GM12878 (cell line): ENCODE data around the gene CCDC57. TPM values are rescaled to one million over a fixed set of nuclear protein-coding genes. Genes with fewer than 3 reads are reported as not detected.

Source experiments
- ATAC-seq: fragments of 200-7000 bp; cut with Tn5 transposase; 3 replicates; pipeline ENCODE4 v1.9.1; 2020; ENCODE audit warnings: mild to moderate bottlenecking, moderate library complexity
- BruUV-seq: library from RNA; stranded (reverse); fragments of 400-500 nt; replicated peaks from 2 replicates; lab custom pipeline; 2021; lab: Mats Ljungman, UMichigan
- CTCF ChIA-PET: fragments of 300-600 bp; sonication (Branson Sonifier 250); formaldehyde crosslinking; extraction: SDS; loops from one replicate; lab custom pipeline; 2021; ENCODE audit warnings: inconsistent platforms; lab: Yijun Ruan, JAX
- POLR2A ChIA-PET: fragments of 350-600 bp; formaldehyde crosslinking; extraction: SDS; loops from one replicate; lab custom pipeline; 2021; ENCODE audit warnings: inconsistent platforms; lab: Charles Lee
- RAD21 ChIA-PET: fragments of 300-600 bp; sonication (Branson Sonifier 250); formaldehyde crosslinking; loops from one replicate; lab custom pipeline; 2023; ENCODE audit warnings: antibody characterized with exemption; ENCODE audit not compliant: unreplicated experiment; lab: Charles Lee
- SMC1A ChIA-PET: fragments of 300-600 bp; sonication (Branson Sonifier 250); formaldehyde crosslinking; loops from one replicate; lab custom pipeline; 2023; ENCODE audit not compliant: unreplicated experiment, uncharacterized antibody; lab: Charles Lee
- DNase-seq: peaks from one replicate; pipeline ENCODE4 v3.0.0-alpha.2; 2011; ENCODE audit warnings: low read depth, low spot score
- FAIRE-seq: peaks from 3 replicates; lab custom pipeline; 2011; peaks lifted over from hg19 to GRCh38; lab: Jason Lieb, UNC
- H2AFZ ChIP-seq: 2 replicates; pipeline ENCODE4 v1.6.0; 2011; ENCODE audit warnings: low read depth, low read length, control low read depth; ENCODE audit not compliant: control insufficient read depth
- H3K27ac ChIP-seq: 2 replicates; pipeline ENCODE4 v1.5.1; 2011; ENCODE audit warnings: control low read depth; ENCODE audit not compliant: control insufficient read depth, insufficient read depth
- H3K27me3 ChIP-seq, 2 experiments: replicated peaks in 1 of 2; 2 replicates each; pipeline versions ENCODE4 v1.6.0 to v1.6.1; 2011; ENCODE audit warnings: low read length in 1 of 2; ENCODE audit not compliant: control insufficient read depth in 2 of 2, insufficient read depth in 2 of 2
- H3K36me3 ChIP-seq, 2 experiments: 2 replicates each; pipeline ENCODE4 v1.5.1; 2011; ENCODE audit warnings: low read length in 1 of 2; ENCODE audit not compliant: control insufficient read depth in 2 of 2, insufficient read depth in 2 of 2
- H3K4me1 ChIP-seq: 2 replicates; pipeline ENCODE4 v1.6.1; 2011; ENCODE audit warnings: mild to moderate bottlenecking, low read length, moderate library complexity, mixed read lengths; ENCODE audit not compliant: control insufficient read depth, insufficient read depth
- H3K4me2 ChIP-seq: 2 replicates; pipeline ENCODE4 v1.6.0; 2011; ENCODE audit warnings: control low read depth; ENCODE audit not compliant: control insufficient read depth, insufficient read depth
- H3K4me3 ChIP-seq: fragments of 200-600 bp; sonication (generic); 2 replicates; pipeline ENCODE4 v1.5.1; 2016
- H3K79me2 ChIP-seq: 2 replicates; pipeline ENCODE4 v1.6.0; 2011; ENCODE audit warnings: low read length; ENCODE audit not compliant: control insufficient read depth, insufficient read depth
- H3K9ac ChIP-seq: 2 replicates; pipeline ENCODE4 v1.8.0; 2011; ENCODE audit warnings: low read length, control low read depth, mixed read lengths; ENCODE audit not compliant: control insufficient read depth, insufficient read depth
- H3K9me3 ChIP-seq: replicated peaks from 3 replicates; pipeline ENCODE4 v1.5.1; 2011; ENCODE audit warnings: mild to moderate bottlenecking, low read length; ENCODE audit not compliant: control insufficient read depth, insufficient read depth
- H4K20me1 ChIP-seq: 2 replicates; pipeline ENCODE4 v1.6.0; 2011; ENCODE audit not compliant: control insufficient read depth, insufficient read depth
- CBFB ChIP-seq: IDR thresholded peaks from 2 replicates; pipeline ENCODE4 v1.6.1; 2016; ENCODE audit warnings: antibody characterized with exemption, low read depth
- HDAC2 ChIP-seq: fragments of 200-600 bp; sonication (generic); IDR thresholded peaks from 2 replicates; pipeline ENCODE4 v1.6.1; 2017
- JUND ChIP-seq: IDR thresholded peaks from 2 replicates; pipeline ENCODE4 v1.6.1; 2012; ENCODE audit warnings: low read depth, mild to moderate bottlenecking, low read length, improper control_type of control experiment, moderate library complexity
- NR2F1 ChIP-seq: fragments of 450-650 bp; conservative IDR thresholded peaks from 2 replicates; pipeline ENCODE4 v1.6.1; 2017; ENCODE audit warnings: mild to moderate bottlenecking
- RAD21 ChIP-seq: IDR thresholded peaks from 2 replicates; pipeline ENCODE4 v1.6.1; 2011; ENCODE audit warnings: mild to moderate bottlenecking, low read depth, low read length, moderate library complexity; ENCODE audit not compliant: insufficient read depth
- SMAD5 ChIP-seq: IDR thresholded peaks from 2 replicates; pipeline ENCODE4 v1.6.1; 2016; ENCODE audit warnings: antibody characterized with exemption, low read depth
- ZNF217 ChIP-seq: fragments of 450-650 bp; IDR thresholded peaks from 2 replicates; pipeline ENCODE4 v1.6.1; 2017; ENCODE audit warnings: antibody characterized with exemption, mild to moderate bottlenecking
- ZNF24 ChIP-seq: fragments of 450-650 bp; IDR thresholded peaks from 2 replicates; pipeline ENCODE4 v1.6.1; 2017; ENCODE audit warnings: antibody characterized with exemption, mild to moderate bottlenecking
- WGBS: methylation state at CpG from one replicate; pipeline ENCODE4 v1.1.6; 2016; ENCODE audit warnings: low lambda C conversion rate; ENCODE audit not compliant: insufficient replicate concordance, insufficient coverage; ENCODE audit errors: missing lambda C conversion rate; 5-methylcytosine and 5-hydroxymethylcytosine counted together
- in situ Hi-C: fragments of 300-500 bp; cut with MboI; formaldehyde crosslinking; loops from 9 replicates; pipeline ENCODE4 v1.14.3; 2018; ENCODE audit warnings: mixed read lengths
- intact Hi-C: fragments of 100-400 bp; cut with micrococcal nuclease; formaldehyde crosslinking; loops from one replicate; pipeline ENCODE4 v1.14.2; 2022; ENCODE audit not compliant: unreplicated experiment
- polyA plus RNA-seq, 11 experiments: library from polyadenylated mRNA; depleted of rRNA in 4 of 11; unstranded in 6 of 11; stranded (reverse) in 5 of 11; fragments of >200 nt; fragmentation: Nextera tagmentation in 4 of 11; fragmentation: Illumina TruSeq in 1 of 11; extraction: Ambion mirVana in 4 of 11; extraction: Trizol in 1 of 11; gene quantifications; 1 replicate in 1 of 11; 2 replicates in 10 of 11; pipeline versions ENCODE4 v1.2.1 to v1.2.3, GENCODE V29; 2011 to 2016; ENCODE audit warnings: inconsistent platforms in 2 of 11, missing spikeins in 2 of 11, low read depth in 1 of 11
- total RNA-seq, 4 experiments: library from RNA; depleted of rRNA in 3 of 4; stranded (reverse); fragments of >200 nt in 3 of 4; fragmentation: Illumina TruSeq in 1 of 4; extraction: Trizol in 1 of 4; gene quantifications; 2 replicates each; pipeline versions ENCODE4 v1.2.1 to v1.2.3, GENCODE V29; 2013 to 2021
- TF ChIP-seq, protein P1 (sequence below): fragments of 450-650 bp; conservative IDR thresholded peaks from 2 replicates; pipeline ENCODE4 v1.6.1; 2017; ENCODE audit warnings: mild to moderate bottlenecking, moderate library complexity
- TF ChIP-seq, protein P2 (sequence below): IDR thresholded peaks from 2 replicates; pipeline ENCODE4 v1.6.1; 2012; ENCODE audit warnings: low read depth, low read length, improper control_type of control experiment
- TF ChIP-seq, protein P3 (sequence below): fragments of 450-650 bp; formaldehyde crosslinking; IDR thresholded peaks from 2 replicates; pipeline ENCODE4 v1.4.0; 2020; ENCODE audit warnings: mild to moderate bottlenecking, moderate library complexity

Gene CCDC57
- total and polyA plus RNA-seq, 10 of the 15 experiments (the other 5 are each of a cell fraction or from before 2014, with no cell fraction given) = 5.4 to 123 (median 45.8) TPM

DNA sequence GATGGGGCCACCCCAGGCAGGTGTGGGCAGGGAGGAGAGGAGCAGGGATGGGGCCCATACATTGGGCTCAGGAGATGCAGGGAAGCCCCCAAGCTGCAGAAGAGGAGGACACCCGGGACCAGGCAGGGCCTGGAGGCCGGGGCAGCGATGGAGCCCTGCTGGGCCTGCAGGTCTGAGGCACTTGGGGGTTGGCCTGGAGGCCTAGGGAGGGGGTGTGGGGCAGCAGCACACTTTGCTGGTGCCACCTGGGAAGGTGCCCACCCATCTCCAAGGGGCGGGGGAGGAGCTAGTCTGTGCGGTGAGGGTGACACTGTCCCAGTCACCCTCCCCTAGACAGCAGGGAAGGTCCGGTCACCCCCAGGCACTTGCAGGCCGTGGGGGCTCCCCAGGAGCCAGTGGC lies 6.4 kb upstream of the CCDC57 start:
- no peak for ATAC-seq
- no peak overlapping the region for H3K4me3 ChIP-seq
- H3K9ac ChIP-seq = no peak overlapping the region
- in situ Hi-C loops = no loop called here
- no peak overlapping the region for H3K4me2 ChIP-seq
- ChIA-PET SMC1A (no interaction called here), CTCF (interaction anchor here (1.7 kb wide), 1 partner anchor 13 kb away, joined by 4 read pairs; no protein-coding TSS in a partner anchor), POLR2A (no interaction called here), RAD21 (no interaction called here)
- H3K4me1 ChIP-seq = peaks cover 19% of the 10 kb centered on the region
- WGBS = 66% methylated on average over 7 of the region's 7 CpGs
- H3K9me3 ChIP-seq = no peaks in the 10 kb centered on the region; the same call in 2 of the 3 replicates
- no peaks in the 10 kb centered on the region for H4K20me1 ChIP-seq
- no peak for FAIRE-seq
- intact Hi-C loops = no loop called here
- no peaks in the 10 kb centered on the region for H3K36me3 ChIP-seq
- H3K27ac ChIP-seq = no peak overlapping the region
- DNase-seq = no peak
- no peaks in the 10 kb centered on the region; a peak in 1 of 4 replicates for H3K27me3 ChIP-seq
- no peaks in the 10 kb centered on the region for H3K79me2 ChIP-seq
- no peak for TF ChIP-seq JUND
- TF ChIP-seq, protein P1, sequence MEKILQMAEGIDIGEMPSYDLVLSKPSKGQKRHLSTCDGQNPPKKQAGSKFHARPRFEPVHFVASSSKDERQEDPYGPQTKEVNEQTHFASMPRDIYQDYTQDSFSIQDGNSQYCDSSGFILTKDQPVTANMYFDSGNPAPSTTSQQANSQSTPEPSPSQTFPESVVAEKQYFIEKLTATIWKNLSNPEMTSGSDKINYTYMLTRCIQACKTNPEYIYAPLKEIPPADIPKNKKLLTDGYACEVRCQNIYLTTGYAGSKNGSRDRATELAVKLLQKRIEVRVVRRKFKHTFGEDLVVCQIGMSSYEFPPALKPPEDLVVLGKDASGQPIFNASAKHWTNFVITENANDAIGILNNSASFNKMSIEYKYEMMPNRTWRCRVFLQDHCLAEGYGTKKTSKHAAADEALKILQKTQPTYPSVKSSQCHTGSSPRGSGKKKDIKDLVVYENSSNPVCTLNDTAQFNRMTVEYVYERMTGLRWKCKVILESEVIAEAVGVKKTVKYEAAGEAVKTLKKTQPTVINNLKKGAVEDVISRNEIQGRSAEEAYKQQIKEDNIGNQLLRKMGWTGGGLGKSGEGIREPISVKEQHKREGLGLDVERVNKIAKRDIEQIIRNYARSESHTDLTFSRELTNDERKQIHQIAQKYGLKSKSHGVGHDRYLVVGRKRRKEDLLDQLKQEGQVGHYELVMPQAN = no peak
- TF ChIP-seq ZNF217 = no peak
- no peak for TF ChIP-seq RAD21
- no peak for TF ChIP-seq ZNF24
- TF ChIP-seq, protein P2, sequence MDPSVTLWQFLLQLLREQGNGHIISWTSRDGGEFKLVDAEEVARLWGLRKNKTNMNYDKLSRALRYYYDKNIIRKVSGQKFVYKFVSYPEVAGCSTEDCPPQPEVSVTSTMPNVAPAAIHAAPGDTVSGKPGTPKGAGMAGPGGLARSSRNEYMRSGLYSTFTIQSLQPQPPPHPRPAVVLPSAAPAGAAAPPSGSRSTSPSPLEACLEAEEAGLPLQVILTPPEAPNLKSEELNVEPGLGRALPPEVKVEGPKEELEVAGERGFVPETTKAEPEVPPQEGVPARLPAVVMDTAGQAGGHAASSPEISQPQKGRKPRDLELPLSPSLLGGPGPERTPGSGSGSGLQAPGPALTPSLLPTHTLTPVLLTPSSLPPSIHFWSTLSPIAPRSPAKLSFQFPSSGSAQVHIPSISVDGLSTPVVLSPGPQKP = no peak
- no peak for TF ChIP-seq CBFB
- TF ChIP-seq SMAD5 = no peak
- TF ChIP-seq NR2F1 = no peak
- TF ChIP-seq, protein P3, sequence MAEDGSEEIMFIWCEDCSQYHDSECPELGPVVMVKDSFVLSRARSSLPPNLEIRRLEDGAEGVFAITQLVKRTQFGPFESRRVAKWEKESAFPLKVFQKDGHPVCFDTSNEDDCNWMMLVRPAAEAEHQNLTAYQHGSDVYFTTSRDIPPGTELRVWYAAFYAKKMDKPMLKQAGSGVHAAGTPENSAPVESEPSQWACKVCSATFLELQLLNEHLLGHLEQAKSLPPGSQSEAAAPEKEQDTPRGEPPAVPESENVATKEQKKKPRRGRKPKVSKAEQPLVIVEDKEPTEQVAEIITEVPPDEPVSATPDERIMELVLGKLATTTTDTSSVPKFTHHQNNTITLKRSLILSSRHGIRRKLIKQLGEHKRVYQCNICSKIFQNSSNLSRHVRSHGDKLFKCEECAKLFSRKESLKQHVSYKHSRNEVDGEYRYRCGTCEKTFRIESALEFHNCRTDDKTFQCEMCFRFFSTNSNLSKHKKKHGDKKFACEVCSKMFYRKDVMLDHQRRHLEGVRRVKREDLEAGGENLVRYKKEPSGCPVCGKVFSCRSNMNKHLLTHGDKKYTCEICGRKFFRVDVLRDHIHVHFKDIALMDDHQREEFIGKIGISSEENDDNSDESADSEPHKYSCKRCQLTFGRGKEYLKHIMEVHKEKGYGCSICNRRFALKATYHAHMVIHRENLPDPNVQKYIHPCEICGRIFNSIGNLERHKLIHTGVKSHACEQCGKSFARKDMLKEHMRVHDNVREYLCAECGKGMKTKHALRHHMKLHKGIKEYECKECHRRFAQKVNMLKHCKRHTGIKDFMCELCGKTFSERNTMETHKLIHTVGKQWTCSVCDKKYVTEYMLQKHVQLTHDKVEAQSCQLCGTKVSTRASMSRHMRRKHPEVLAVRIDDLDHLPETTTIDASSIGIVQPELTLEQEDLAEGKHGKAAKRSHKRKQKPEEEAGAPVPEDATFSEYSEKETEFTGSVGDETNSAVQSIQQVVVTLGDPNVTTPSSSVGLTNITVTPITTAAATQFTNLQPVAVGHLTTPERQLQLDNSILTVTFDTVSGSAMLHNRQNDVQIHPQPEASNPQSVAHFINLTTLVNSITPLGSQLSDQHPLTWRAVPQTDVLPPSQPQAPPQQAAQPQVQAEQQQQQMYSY (CRISPR knock-in tag) = no peak
- no peak for TF ChIP-seq HDAC2
- no TSS peak for BruUV-seq
- no peak overlapping the region for H2AFZ ChIP-seq
